GM19438 (cell line): ENCODE data around the gene DNMT3L.

ENCODE experiments used
- ATAC-seq: cut with Tn5 transposase; IDR thresholded peaks from one replicate; pipeline ENCODE4 v1.9.1; 2021; ENCODE audit warnings: low read depth; ENCODE audit not compliant: unreplicated experiment

DNMT3L gene

DNA sequence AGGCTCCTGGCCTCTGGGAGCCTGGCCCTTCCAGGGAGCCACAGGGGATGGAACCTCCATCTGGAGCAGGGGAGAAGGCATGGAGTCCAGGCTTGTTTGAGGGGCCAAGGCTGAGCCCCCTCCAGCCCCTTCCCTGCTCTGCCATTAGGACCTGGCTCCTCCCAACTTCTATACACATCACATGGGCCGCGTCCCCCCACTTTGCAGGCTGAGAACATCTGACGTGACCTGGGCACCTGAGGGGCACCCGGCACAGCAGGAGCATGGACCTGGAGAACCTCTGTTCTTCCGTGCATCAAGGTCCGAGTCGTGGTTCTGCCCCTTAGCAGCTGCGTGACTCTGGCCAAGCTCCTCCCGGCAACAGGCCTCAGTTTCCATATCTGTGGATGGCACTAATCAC, 20.1 kb upstream of the DNMT3L start:
- ATAC-seq, result no peak

DNA sequence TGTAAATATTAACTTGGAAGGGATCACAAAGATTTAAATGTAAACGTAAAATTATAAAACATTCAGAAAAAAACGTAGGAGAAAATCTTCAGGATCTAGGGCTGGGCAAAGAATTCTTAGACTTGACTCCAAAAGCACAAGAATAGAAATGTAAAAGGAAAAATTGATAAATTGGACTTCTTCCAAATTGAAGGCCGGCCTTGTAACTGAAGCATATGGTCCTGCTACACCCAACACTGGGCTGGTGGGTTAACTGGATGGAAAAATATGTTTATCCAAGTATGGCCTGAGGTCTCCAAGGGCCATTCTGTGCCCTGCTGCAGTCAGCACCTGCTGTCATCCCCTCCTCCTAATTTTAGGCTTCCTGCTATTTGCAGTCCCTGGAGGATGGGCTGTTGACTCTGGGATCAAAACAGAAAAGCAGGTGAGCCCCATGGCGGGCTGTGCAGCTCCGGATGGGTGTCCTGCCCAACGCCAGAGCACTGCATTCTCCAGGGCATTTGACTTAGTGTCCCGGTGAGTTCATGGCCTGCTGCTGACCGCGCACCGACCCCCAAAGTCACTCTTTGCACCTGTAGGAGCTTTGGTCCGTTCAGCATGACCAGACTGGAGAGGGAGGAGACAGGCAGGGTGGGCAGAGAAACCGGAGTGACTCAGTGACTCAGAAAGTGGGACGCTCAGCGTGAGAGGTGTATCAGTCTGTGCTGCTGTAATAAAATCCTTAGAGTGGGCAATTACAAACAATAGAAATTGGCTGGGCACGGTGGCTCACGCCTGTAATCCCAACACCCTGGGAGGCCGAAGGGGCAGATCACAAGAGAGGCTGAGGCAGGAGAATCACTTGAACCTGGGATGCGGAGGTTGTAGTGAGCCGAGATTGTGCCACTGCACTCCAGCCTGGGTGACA, 17.9 kb upstream of the DNMT3L start:
- ATAC-seq, result no peak

DNA sequence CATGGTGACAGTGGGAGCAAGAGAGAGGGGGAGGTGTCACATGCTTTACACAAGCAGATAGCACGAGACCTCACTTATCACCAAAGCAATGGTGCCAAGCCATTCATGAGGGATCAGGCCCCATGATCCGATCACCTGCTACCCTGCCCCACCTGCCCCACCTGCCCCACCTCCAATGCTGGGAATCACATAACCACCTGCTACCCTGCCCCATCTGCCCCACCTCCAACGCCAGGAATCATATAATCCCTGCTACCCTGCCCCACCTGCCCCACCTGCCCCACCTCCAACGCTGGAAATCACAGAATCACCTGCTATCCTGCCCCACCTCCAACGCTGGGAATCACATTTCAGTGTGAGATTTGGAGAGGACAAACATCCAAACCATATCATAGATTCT, 13.3 kb upstream of the DNMT3L start:
- ATAC-seq, result no peak

DNA sequence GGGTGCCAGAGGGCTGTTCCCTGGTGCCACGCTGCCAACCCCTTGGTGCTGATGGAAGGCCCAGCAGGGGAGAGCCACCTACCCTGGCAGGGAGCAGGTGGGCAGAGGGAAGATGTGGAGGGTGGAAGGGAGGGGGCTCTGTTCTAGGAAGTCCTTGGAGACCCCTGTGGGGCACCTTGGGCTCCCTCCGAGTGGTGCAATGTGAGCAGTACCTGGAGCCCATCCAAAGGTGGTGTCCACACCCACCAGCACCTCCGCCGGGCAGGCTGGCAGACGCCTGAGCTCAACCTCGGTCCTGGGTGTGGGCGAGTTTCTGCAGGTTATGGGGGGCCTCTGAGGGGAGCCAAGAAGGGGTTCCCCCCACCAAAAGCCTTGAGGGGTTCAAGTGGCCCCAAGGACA, 11.3 kb upstream of the DNMT3L start:
- no peak for ATAC-seq

DNA sequence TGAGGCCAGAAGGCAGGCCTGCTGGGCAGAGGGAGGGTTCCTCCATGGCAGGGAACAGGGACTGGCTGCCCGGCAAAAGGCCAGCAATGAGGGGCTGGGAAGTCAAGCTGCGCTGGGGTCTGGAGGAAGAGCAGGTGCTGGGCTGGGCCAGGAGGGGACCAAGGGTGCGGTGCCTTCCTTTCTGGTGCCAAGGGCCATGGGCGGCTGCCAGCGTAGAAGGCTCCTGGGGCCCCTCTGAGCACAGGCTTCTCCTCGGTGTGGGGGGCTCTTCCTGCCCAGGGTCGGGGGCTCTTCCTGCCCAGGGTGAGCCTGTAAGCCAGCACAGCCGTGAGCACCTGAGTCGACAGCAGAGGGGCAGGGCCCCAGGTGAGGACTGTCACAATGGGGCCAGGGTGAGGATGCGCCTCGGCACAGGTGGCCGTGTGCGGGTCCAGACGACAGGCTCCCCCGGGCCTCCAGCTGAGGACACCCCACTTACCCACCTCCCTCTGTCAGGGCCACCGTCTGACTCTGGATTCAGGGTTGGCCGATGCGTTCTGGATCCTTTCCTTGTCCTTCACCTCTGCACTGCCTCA, 10.7 kb upstream of the DNMT3L start:
- no peak for ATAC-seq

DNA sequence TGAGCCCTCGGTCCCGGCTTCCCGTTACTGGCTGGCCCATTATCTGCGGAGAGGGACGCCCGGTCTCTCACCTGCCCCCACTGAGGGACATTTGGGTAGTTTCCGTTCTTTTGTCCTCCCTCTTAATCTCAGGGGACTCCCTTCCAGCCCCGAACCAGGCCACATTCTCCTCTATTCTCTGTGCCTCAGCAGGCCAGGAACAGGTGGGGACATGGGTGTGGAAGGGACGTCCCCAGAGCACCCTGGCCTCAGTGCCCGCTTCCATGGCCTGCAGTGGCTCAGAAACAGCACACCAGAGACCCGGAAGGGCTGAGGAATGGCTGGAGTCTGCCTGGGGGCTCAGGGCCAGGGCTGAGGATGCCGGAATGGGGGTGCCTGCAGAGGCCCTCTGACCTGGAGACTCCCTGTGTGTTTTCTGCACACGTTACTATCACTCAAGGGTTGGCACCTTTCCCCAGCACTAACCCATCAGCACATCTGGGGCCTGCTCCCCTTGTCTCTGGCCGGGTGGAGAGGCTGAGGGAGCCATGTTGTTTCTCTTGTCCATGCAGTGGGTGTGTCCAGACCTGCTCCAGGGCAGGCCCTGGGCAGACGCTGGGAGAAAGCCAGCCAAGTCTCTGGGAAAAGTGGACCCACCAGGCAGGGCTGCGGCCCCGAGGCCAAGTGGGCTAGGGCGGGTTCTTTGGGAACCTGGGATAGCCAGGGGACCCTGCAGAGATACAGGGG, 10.0 kb upstream of the DNMT3L start:
- ATAC-seq, result no peak

DNA sequence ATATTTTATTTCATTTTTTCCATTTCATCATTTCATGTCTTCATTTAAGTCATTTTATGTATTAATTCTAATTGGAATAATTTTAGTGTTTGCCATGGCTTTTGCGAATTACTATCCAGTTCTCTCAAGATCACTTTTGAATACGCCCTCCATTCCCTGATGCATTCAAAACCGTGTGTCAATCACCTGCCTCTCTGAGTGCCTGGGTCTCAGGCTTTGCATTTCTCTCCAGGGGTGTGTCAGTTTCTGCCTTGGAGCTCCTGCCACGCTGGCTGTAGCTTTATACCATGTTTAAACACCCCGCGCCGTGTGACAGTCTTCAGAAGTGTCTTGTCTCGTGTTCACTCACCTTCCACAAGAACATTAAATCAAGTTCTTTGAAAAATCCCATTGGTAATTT, 7.4 kb upstream of the DNMT3L start:
- no peak for ATAC-seq

DNA sequence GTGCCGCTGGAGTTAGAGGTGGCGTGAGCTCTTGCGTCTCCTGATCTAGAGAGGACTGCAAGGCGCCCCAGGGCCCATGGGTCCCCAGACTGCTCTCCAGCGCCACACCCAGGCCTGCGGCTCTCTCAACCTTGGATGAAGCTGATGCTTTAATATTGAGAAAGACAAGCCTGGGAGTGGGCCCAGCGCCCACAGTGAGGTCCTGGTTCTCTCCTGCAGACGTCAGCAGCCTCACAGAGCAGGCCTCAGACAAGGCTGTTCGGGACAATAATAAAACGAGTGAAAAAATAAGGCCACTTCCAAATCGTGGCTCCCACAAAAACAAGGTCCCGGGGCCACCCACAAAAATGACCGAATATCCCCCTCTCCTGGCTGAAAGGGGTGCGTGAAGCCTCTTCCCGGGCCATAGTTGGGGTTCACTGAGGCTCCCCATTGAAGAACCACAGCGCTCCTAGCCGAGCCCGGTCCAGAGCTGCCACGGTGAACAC, 6.0 kb upstream of the DNMT3L start:
- no peak for ATAC-seq

DNA sequence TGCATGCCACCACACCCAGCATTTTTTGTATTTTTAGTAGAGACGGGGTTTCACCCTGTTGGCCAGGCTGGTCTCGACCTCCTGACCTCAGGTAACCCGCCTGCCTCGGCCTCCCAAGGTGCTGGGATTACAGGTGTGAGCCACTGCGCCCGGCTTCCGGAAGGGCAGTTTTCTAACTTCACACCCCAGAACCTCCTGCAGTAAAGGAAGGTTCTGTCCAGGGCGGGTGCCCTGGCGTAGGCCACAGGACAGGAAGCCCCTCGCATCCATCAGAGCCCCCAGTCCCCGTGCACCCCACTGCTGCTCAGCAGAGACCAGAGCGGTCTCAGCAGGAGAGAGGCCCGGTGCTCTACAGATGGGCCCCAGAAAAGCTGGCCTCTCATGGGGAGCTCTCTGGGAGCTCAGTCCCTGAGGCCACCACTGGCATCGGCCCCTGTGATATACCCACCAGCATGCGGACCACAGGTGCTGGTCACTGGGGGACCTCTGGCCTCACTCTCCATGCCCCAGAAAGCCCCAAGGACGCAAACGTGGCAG, 4.1 kb upstream of the DNMT3L start:
- no peak for ATAC-seq

DNA sequence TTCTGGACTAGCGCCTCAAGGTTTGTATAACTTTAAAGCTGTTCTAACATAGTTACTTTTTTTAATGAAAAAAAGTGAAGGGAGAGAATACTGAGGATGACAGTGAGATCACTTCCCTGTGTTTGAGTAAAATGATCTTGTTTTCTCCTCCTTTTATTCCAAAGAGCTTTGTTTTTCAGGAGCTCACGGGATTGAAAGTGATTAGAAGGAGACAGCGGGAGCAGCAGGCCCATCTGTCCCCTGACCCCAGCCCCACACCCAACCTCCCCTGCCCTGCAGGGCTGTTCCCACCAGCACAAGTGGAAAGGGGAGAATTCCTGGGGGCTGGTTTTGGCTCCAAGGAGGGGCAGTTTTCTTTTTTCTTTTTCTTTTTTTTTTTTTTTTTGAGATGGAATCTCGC, 2.1 kb upstream of the DNMT3L start:
- no peak for ATAC-seq

DNA sequence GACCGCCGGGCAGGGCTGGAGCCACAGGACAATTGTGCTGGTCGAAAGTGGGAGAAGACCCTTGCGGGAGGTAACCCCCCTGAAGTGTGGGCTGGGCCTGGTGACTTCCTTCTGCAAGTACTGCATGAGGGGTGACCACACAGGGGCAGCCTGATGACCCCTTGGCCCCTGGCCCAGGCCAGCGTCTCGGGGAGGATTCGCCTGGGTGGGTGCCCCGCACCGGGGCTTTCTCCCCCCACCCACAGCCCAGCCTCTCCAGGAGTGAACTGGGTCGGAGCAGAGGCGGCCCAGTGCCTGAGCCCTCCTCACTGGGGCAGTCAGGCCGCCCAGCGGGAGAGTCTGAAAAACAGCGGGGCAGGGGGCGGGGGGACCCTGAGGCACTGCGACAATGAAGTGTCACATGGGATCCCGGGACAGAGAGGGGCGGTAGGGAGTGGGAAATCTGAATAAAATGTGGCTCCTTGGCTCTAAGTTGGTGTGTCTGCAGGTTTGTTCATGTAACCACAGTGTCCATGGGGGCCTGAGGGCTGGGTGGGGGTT, 1.6 kb upstream of the DNMT3L start:
- ATAC-seq, result no peak

DNA sequence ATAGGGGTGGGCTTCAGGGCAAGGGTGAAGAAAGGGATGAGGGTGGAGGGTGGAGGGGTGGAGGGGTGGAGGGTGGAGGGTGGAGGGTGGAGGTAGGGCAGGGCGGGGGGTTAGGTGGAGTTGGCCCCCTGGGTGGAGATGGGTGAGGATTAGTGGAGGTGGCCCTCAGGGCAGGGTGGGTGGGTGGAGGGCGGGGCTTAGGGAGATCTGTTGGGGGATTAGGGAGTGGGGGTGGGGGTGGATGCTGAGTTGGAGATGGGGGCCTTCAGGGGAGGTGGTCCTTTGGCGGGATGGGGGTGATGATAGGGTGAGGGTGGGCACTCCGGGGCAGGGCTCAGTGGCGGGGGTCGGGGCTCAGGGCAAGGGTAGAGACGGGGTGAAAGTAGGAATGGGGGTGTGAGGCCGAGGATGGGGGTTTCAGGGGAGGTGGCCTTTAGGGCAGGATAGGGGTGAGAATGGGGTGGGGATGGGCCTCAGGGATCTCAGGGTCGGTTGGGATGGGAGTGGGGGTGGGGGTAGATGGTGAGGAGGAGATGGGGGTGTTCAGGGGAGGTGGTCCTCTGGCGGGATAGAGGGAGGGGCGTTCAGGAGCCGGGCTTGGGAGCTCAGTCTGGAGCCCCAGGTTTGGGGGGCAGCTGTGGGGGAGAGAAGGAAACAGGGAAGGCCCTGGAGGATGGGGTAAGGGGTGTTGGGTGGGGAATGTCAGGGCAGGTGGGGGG, 800 bp upstream of the DNMT3L start:
- ATAC-seq, result no peak

DNA sequence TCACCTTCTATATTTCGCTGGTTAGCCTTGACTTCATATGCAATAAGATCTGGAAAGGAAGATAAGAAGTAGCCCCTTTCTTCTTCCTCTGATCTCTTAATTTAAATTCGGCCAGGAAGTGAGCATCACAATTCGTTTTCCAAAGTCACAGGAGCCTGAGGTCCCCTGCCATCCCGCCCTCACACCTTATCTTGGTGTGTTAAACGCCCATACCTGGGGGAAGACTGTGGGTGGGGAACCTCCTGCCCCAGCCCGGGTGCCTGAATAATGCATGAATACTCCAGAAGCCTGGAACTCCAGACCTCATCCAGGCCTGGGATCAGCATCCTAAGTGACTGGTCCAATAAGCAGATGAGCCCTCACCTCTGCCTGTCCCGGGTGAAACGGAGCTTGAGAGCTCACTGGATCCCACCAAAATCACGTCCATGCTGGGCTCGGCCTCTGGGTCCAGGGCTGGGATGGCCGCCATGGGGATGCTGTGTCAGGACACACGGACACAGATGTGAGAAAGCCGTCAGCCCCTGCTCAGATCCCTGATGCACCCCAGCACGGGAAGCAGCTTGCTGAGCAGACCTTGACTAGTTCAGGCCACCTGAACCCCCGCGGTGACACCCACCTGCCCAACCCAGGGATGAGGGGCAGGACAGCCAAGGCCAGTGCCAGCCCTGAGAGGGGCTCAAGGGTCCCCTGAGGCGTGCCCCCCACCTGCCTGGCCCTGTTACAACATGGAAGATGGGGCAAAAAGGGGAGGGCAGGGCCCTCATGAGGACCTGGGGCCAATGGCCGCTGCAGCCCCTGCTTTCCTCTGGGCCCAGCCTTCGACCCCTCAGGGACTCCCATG, 686 bp downstream of the DNMT3L start:
- no peak for ATAC-seq

DNA sequence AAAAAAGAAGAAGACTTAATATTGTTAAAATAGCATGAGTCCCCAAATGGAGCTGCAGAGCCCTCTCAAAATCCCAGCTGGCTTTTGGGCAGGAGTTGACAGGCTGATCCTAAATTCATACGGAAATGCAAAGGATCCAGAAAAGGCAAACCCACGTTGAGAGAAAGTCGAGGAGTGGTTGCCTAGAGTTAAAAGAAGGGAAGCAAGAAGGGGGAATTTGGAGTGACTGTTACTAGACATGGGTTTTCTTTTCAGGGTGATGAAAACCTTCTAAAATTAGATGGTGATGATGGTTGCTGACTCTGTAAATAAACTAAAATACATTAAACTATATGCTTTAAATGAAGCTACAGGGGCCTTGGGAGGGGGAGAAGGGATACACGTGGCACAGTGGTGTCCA, 1.6 kb downstream of the DNMT3L start:
- ATAC-seq, result no peak

DNA sequence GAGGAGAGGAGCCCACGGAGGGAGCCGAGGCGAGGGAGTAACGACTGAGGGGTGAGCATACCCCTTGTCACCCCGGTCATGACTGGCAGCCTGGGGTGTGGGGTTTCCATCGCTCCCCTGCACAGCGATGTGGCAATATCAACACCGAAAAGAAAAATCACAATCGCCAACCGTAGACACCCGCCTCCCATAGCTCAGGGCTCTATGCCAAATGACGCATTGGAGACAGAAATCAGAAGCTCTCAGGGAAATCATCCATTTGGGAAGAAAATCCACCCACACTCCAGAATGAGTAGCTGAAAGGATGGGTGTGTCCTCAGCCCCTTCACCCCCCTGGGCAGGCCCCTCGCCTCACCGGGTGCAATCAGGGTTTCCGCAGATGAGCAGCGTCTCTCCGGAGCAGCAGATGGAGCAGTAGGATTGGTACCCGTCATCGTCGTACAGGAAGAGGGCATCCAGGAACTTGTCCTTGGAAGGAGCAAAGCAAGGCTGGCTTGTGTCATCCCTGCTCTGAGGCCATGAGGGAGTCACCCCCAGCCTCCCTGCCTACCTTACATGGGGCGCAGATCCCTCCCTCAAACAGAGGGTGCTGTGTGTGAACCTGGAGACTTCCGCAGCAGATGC, 2.5 kb downstream of the DNMT3L start:
- no peak for ATAC-seq

DNA sequence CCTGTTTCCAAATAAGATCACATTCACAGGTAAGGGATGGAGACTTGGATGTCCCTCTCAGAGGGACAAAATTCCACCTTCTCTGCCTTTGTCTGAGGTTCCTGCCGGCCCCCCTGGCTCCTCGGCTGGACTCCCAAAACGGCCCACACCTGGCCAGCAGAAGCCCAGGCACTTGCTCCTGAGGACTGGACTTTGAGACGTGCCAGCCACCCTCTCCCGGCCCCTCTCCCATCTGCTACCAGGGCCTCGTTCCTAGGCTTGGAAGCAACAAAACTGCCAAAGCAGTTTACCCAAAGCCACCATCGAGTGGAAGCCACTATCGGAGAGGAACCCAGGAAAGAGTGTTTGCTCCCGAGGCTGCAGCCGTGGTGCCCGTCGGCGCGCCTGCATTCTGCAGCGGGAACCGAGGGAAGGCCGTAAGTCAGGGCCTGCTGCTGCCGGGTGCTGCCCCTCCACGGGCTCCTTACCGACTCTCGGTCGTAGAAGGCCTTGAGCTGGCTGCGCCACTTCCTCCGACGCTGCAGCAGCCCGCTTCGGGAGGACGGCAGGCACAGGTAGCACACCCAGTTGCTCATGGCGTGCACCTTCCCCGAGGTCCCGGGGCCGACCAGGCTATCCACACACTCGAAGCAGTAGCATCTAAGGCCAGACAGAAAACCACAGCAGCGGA, 3.5 kb downstream of the DNMT3L start:
- no peak for ATAC-seq

DNA sequence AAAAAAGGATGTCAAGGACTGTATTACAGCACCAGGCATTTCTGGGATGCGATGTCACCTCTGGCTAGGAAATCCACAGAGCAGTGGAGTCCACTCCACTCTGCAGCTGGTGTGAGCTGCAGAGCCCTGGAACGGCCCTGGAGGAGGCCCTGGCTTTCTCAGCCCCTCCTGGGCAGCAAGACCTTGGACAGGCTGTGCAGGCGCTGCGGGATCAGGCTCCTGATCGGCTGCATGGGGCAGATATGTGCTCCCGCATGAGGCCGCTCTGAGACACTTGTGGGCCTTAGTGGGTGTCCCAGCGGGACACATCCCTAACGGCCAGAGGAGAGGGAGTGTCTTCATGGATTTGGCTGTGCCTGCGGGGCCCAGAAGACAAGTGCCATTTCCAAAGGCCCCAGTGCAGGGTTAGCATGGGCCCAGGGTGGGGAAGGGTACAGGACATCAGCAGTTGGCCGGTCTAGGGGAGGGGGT, 6.2 kb downstream of the DNMT3L start:
- no peak for ATAC-seq
